ENCODE measurements around the gene GUCY2F.

Gene GUCY2F

DNA sequence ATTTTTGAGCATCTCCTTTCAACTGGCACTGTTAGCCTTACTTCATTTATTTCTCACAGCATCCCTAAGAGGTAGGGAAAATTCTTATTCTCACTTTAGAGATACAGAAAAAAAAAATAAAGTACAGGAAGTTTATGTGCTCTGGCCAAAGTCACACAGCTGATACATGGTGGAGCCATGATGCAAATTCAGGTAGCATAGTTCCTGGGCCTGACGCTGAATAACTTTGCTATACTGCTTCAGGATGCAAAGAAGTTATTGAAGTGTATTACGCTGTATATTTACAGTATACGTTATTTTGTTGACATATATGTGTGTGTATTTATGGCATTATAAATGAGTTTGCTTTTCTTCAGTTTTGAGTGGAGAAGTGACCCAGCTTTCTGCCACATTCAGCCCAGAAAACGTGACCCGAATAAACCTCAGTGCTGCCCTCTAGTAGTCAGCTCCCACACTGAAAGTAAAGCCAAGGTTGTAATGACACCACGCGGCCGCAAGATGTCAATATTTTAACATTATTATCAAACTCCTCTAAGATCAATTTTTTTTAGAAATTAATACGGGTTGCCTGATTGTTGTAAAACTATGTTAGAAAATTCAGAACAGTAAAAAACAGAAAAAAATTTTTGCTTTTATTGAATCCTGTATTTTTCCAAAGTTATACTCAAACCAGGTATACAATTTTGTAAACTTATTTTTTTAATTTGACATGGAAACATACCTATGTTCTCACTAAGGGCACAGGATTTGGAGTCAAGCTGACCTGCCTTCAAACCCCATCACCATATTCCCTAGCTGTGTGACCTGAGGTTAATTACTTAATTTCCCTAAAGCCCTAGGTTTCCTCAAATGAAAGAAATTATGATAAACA lies 3.8 kb upstream of the GUCY2F start:
- Histone ChIP-seq H3K9me2 (replicated peaks; ENCODE audit: control insufficient read depth, low read length) (no peaks in the 10 kb centered on the region), H3K4me2 (ENCODE audit: low read length) (peak overlapping the region; percentile 26; the same call in 1 of the 2 replicates), H3F3A (ENCODE audit: control insufficient read depth, insufficient read depth) (no peaks in the 10 kb centered on the region), H3K4me3 (ENCODE audit: low read length) (no peak overlapping the region), H3K9me3 (ENCODE audit: control insufficient read depth, insufficient read depth, low read length) (no peaks in the 10 kb centered on the region), H3K36me3 (ENCODE audit: control insufficient read depth, low read length) (no peaks in the 10 kb centered on the region), H3K4me1 (ENCODE audit: control insufficient read depth, low read length) (peaks cover 12% of the 10 kb centered on the region), H3K27me3 (ENCODE audit: control insufficient read depth, low read length) (no peaks in the 10 kb centered on the region), H3K79me2 (ENCODE audit: control insufficient read depth, low read length) (no peaks in the 10 kb centered on the region), H4K20me1 (ENCODE audit: control insufficient read depth, insufficient read depth, low read depth, low read length) (no peaks in the 10 kb centered on the region), H3K27ac (ENCODE audit: low read depth, low read length) (no peak overlapping the region)
- no peak for TF ChIP-seq EZH2phosphoT487 (IDR thresholded peaks at IDR 0.05; ENCODE audit: borderline replicate concordance, low read length)
- TF ChIP-seq, protein P1, sequence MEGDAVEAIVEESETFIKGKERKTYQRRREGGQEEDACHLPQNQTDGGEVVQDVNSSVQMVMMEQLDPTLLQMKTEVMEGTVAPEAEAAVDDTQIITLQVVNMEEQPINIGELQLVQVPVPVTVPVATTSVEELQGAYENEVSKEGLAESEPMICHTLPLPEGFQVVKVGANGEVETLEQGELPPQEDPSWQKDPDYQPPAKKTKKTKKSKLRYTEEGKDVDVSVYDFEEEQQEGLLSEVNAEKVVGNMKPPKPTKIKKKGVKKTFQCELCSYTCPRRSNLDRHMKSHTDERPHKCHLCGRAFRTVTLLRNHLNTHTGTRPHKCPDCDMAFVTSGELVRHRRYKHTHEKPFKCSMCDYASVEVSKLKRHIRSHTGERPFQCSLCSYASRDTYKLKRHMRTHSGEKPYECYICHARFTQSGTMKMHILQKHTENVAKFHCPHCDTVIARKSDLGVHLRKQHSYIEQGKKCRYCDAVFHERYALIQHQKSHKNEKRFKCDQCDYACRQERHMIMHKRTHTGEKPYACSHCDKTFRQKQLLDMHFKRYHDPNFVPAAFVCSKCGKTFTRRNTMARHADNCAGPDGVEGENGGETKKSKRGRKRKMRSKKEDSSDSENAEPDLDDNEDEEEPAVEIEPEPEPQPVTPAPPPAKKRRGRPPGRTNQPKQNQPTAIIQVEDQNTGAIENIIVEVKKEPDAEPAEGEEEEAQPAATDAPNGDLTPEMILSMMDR (IDR thresholded peaks at IDR 0.05; ENCODE audit: low read depth, low read length, poor library complexity, severe bottlenecking), result peak; percentile 70

DNA sequence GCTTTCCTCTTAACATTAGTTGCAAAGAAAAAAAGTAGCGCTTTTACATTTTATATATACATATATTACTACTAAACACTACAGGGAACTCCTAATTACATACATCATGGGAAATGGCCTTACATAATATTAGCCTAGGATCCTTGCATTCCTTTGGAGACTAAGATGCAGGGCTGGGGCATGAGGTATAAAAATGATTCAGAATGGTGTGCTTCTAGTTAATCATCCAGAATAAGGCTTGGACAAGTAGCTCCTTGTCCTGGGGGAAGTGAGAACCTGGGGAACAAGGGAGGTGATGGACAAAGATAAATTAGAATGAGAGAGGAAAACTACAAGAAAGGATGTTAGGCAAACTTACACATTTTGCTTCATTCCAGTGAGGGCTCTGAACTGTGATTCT lies 3.0 kb upstream of the GUCY2F start:
- Histone ChIP-seq H3F3A (ENCODE audit: control insufficient read depth, insufficient read depth) (no peaks in the 10 kb centered on the region), H4K20me1 (ENCODE audit: control insufficient read depth, insufficient read depth, low read depth, low read length) (no peaks in the 10 kb centered on the region), H3K27me3 (ENCODE audit: control insufficient read depth, low read length) (no peaks in the 10 kb centered on the region), H3K9me2 (replicated peaks; ENCODE audit: control insufficient read depth, low read length) (no peaks in the 10 kb centered on the region), H3K36me3 (ENCODE audit: control insufficient read depth, low read length) (no peaks in the 10 kb centered on the region), H3K4me1 (ENCODE audit: control insufficient read depth, low read length) (peaks cover 12% of the 10 kb centered on the region), H3K4me2 (ENCODE audit: low read length) (no peak overlapping the region), H3K4me3 (ENCODE audit: low read length) (no peak overlapping the region), H3K27ac (ENCODE audit: low read depth, low read length) (no peak overlapping the region), H3K9me3 (ENCODE audit: control insufficient read depth, insufficient read depth, low read length) (no peaks in the 10 kb centered on the region), H3K79me2 (ENCODE audit: control insufficient read depth, low read length) (no peaks in the 10 kb centered on the region)
- TF ChIP-seq EZH2phosphoT487 (IDR thresholded peaks at IDR 0.05; ENCODE audit: borderline replicate concordance, low read length), result no peak
- TF ChIP-seq, protein P1 (IDR thresholded peaks at IDR 0.05; ENCODE audit: low read depth, low read length, poor library complexity, severe bottlenecking), result no peak

DNA sequence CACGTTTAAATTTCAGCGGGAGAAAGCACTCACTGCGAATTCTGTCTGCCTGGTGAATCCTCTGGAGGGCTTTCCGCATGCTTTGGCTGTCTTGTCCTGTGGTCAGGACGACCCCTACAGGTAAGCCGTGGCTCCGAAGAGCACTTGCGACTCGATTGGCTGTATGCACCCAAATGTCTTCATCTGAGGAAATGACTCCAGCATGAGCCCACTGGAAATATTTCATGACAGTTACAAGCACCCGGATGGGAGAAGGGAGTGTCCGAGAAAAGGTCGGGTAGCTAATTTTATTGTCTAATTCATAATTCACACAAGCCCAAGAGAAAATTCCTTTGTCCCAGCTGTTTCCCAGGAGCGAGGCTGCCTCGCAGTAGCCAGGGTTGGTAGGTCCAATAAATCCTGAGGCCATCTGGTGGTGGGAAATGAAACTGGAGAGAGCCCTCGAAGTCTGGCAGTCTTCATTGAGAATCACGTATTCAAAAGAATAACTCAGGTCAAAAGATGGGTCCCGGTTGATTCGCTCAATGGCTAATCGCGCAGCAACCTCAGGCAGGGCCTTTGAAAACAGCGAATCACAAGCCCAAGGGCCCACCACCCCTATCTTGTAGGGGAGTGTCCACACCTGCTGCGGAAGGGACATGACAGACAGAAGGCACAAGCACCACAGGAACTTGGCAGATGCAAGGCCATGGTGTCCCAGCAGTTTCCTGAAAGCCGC lies 6.6 kb downstream of the GUCY2F start:
- H3K4me3 ChIP-seq (ENCODE audit: low read length), result no peak overlapping the region
- TF ChIP-seq, protein P1 (IDR thresholded peaks at IDR 0.05; ENCODE audit: low read depth, low read length, poor library complexity, severe bottlenecking), result no peak
- no peak for TF ChIP-seq EZH2phosphoT487 (IDR thresholded peaks at IDR 0.05; ENCODE audit: borderline replicate concordance, low read length)
- no peaks in the 10 kb centered on the region for H3K79me2 ChIP-seq (ENCODE audit: control insufficient read depth, low read length)
- H3K27ac ChIP-seq (ENCODE audit: low read depth, low read length), result no peak overlapping the region
- no peaks in the 10 kb centered on the region for H3K36me3 ChIP-seq (ENCODE audit: control insufficient read depth, low read length)
- no peaks in the 10 kb centered on the region for H3K27me3 ChIP-seq (ENCODE audit: control insufficient read depth, low read length)
- H3K4me2 ChIP-seq (ENCODE audit: low read length), result no peak overlapping the region
- no peaks in the 10 kb centered on the region for H3K4me1 ChIP-seq (ENCODE audit: control insufficient read depth, low read length)
- H4K20me1 ChIP-seq (ENCODE audit: control insufficient read depth, insufficient read depth, low read depth, low read length), result no peaks in the 10 kb centered on the region
- no peaks in the 10 kb centered on the region for H3K9me3 ChIP-seq (ENCODE audit: control insufficient read depth, insufficient read depth, low read length)
- H3K9me2 ChIP-seq (replicated peaks; ENCODE audit: control insufficient read depth, low read length), result no peaks in the 10 kb centered on the region
- H3F3A ChIP-seq (ENCODE audit: control insufficient read depth, insufficient read depth), result no peaks in the 10 kb centered on the region

Data from DOHH2 (cell line).